ENCODE results near the gene DENND2C.

Gene DENND2C

GRCh38 chr1:114669562-114670082 lies at the start of gene DENND2C:
Gene DENND2C (minus strand): TSS chr1:114670049. CDS start chr1:114625984, 44,065 bp downstream.
- DNase-seq: no peak

GRCh38 chr1:114719424-114719787 lies 49.6 kb upstream of the DENND2C start:
- no peak for DNase-seq

GRCh38 chr1:114718661-114719423 lies 49.0 kb upstream of the DENND2C start:
- peak; percentile 32 for DNase-seq

- DNase-seq: peak; percentile 96
Measured at GRCh38 chr1:114716304-114717170, 46.7 kb upstream of the DENND2C start, which contains the start of gene NRAS. Gene NRAS (minus strand): TSS chr1:114716771. CDS start chr1:114716160, 611 bp downstream.

- DNase-seq: no peak
Measured at GRCh38 chr1:114715952-114716303, 46.1 kb upstream of the DENND2C start.

- no peak for DNase-seq
Measured at GRCh38 chr1:114712977-114713376, 43.1 kb upstream of the DENND2C start.

GRCh38 chr1:114710360-114710759 lies 40.5 kb upstream of the DENND2C start:
- no peak for DNase-seq

GRCh38 chr1:114707604-114708003 lies 37.8 kb upstream of the DENND2C start:
- DNase-seq: no peak

- no peak for DNase-seq
Measured at GRCh38 chr1:114703242-114703641, 33.4 kb upstream of the DENND2C start.

- DNase-seq: no peak
Measured at GRCh38 chr1:114702737-114703136, 32.9 kb upstream of the DENND2C start.

- no peak for DNase-seq
Measured at GRCh38 chr1:114701931-114702330, 32.1 kb upstream of the DENND2C start.

GRCh38 chr1:114700036-114700600 lies 30.3 kb upstream of the DENND2C start:
- no peak for DNase-seq

- DNase-seq: no peak
Measured at GRCh38 chr1:114696810-114697209, 27.0 kb upstream of the DENND2C start.

GRCh38 chr1:114695430-114696058 lies 25.7 kb upstream of the DENND2C start, which contains the start of gene AMPD1:
Gene AMPD1 (minus strand): TSS chr1:114695546. CDS start chr1:114695471, 75 bp downstream.
- DNase-seq: no peak

GRCh38 chr1:114694540-114695310 lies 24.9 kb upstream of the DENND2C start:
- no peak for DNase-seq

- DNase-seq: no peak
Measured at GRCh38 chr1:114692947-114693346, 23.1 kb upstream of the DENND2C start.

- no peak for DNase-seq
Measured at GRCh38 chr1:114691061-114691460, 21.2 kb upstream of the DENND2C start.

GRCh38 chr1:114690148-114690547 lies 20.3 kb upstream of the DENND2C start:
- DNase-seq: no peak

- no peak for DNase-seq
Measured at GRCh38 chr1:114688526-114688925, 18.7 kb upstream of the DENND2C start.

- DNase-seq: no peak
Measured at GRCh38 chr1:114685851-114686250, 16.0 kb upstream of the DENND2C start.

GRCh38 chr1:114677691-114678090 lies 7.8 kb upstream of the DENND2C start:
- DNase-seq: no peak

GRCh38 chr1:114676115-114676514 lies 6.3 kb upstream of the DENND2C start:
- DNase-seq: no peak
